Liver (tissue), 9 donors: ENCODE measurements around the gene XYLT1. TPM values are rescaled to one million over a fixed set of nuclear protein-coding genes. Genes with fewer than 3 reads are reported as not detected.

ENCODE experiments used
- DNase-seq: peaks from one replicate; pipeline ENCODE4 v3.0.0-alpha.2; 2017; ENCODE audit warnings: low spot score
- H3K27ac ChIP-seq, 2 donors: one replicate each; pipeline ENCODE4 v1.7.0; 2013; ENCODE audit warnings: inconsistent platforms in 2 of 2, low read length in 2 of 2, control low read depth in 1 of 2, low read depth in 1 of 2, mild to moderate bottlenecking in 1 of 2
- H3K27me3 ChIP-seq, 4 donors: one replicate each; pipeline versions ENCODE4 v1.6.1 to v1.7.0; 2013; ENCODE audit warnings: low read length in 3 of 4, inconsistent platforms in 1 of 4, mild to moderate bottlenecking in 1 of 4, moderate library complexity in 1 of 4; ENCODE audit not compliant: control insufficient read depth in 4 of 4, insufficient read depth in 4 of 4
- H3K36me3 ChIP-seq, 4 donors: one replicate each; pipeline versions ENCODE4 v1.6.1 to v1.7.0; 2013; ENCODE audit warnings: low read length in 3 of 4, mild to moderate bottlenecking in 3 of 4, low read depth in 1 of 4, moderate library complexity in 1 of 4; ENCODE audit not compliant: control insufficient read depth in 4 of 4, insufficient read depth in 3 of 4
- H3K4me1 ChIP-seq, 4 donors: one replicate each; pipeline versions ENCODE4 v1.6.1 to v1.7.0; 2013; ENCODE audit warnings: low read length in 3 of 4, mild to moderate bottlenecking in 3 of 4, moderate library complexity in 1 of 4; ENCODE audit not compliant: control insufficient read depth in 4 of 4, insufficient read depth in 4 of 4
- H3K4me3 ChIP-seq, 3 donors: one replicate each; pipeline versions ENCODE4 v1.6.1 to v1.7.0; 2013; ENCODE audit warnings: low read length in 3 of 3, control low read depth in 1 of 3, low read depth in 1 of 3, mild to moderate bottlenecking in 1 of 3
- H3K9ac ChIP-seq, 2 donors: one replicate each; pipeline ENCODE4 v1.7.0; 2013; ENCODE audit warnings: low read length in 2 of 2, mild to moderate bottlenecking in 2 of 2, moderate library complexity in 2 of 2, control low read depth in 1 of 2, low read depth in 1 of 2
- H3K9me3 ChIP-seq, 4 donors: one replicate each; pipeline versions ENCODE4 v1.6.1 to v1.7.0; 2013; ENCODE audit warnings: low read length in 3 of 4; ENCODE audit not compliant: control insufficient read depth in 4 of 4
- EGR1 ChIP-seq, 2 donors: IDR thresholded peaks; 2 replicates each; pipeline ENCODE4 v1.6.1; 2016 to 2018; ENCODE audit warnings: antibody characterized with exemption in 2 of 2, low read depth in 2 of 2
- FOXA1 ChIP-seq: IDR thresholded peaks from 2 replicates; pipeline ENCODE4 v1.6.1; 2016; ENCODE audit warnings: antibody characterized with exemption
- FOXA2 ChIP-seq: IDR thresholded peaks from 2 replicates; pipeline ENCODE4 v1.6.1; 2016; ENCODE audit warnings: antibody characterized with exemption
- HNF4A ChIP-seq, 2 donors: conservative IDR thresholded peaks; 2 replicates each; pipeline ENCODE4 v1.6.1; 2016; ENCODE audit warnings: antibody characterized with exemption in 2 of 2, mild to moderate bottlenecking in 2 of 2
- HNF4G ChIP-seq: IDR thresholded peaks from 2 replicates; pipeline ENCODE4 v1.6.1; 2016; ENCODE audit warnings: antibody characterized with exemption
- JUND ChIP-seq, 2 donors: IDR thresholded peaks; 2 replicates each; pipeline ENCODE4 v1.6.1; 2016; ENCODE audit warnings: antibody characterized with exemption in 2 of 2
- NR2F2 ChIP-seq: IDR thresholded peaks from 2 replicates; pipeline ENCODE4 v1.6.1; 2016; ENCODE audit warnings: antibody characterized with exemption
- RAD21 ChIP-seq, 2 donors: IDR thresholded peaks; 2 replicates each; pipeline ENCODE4 v1.6.1; 2016; ENCODE audit warnings: antibody characterized with exemption in 2 of 2, mild to moderate bottlenecking in 2 of 2
- RXRA ChIP-seq, 2 donors: IDR thresholded peaks; 2 replicates each; pipeline ENCODE4 v1.6.1; 2017 to 2018; ENCODE audit warnings: antibody characterized with exemption in 2 of 2, mild to moderate bottlenecking in 1 of 2
- SP1 ChIP-seq: IDR thresholded peaks from 2 replicates; pipeline ENCODE4 v1.6.1; 2018; ENCODE audit warnings: antibody characterized with exemption, mild to moderate bottlenecking
- TAF1 ChIP-seq: conservative IDR thresholded peaks from 2 replicates; pipeline ENCODE4 v1.6.1; 2016; ENCODE audit warnings: antibody characterized with exemption, mild to moderate bottlenecking
- YY1 ChIP-seq: IDR thresholded peaks from 2 replicates; pipeline ENCODE4 v1.6.1; 2016; ENCODE audit warnings: antibody characterized with exemption, mild to moderate bottlenecking
- WGBS: extraction: QIAGEN DNeasy Blood & Tissue Kit; methylation state at CpG from one replicate; pipeline ENCODE4 v1.1.7; 2013; 5-methylcytosine and 5-hydroxymethylcytosine counted together
- polyA plus RNA-seq, 2 donors: library from polyadenylated mRNA; stranded (reverse) in 1 of 2; unstranded in 1 of 2; fragments of 200-250 nt in 1 of 2; fragments of >200 nt in 1 of 2; fragmentation: Nextera tagmentation in 1 of 2; extraction: Ambion mirVana in 1 of 2; gene quantifications; one replicate each; pipeline versions ENCODE4 v1.2.1 to v1.2.3, GENCODE V29; 2013 to 2015
- total RNA-seq, 2 donors: library from RNA; depleted of rRNA; stranded (reverse); fragments of >200 nt; gene quantifications; one replicate each; pipeline ENCODE4 v1.2.3, GENCODE V29; 2014
- TF ChIP-seq, protein P1 (sequence below): IDR thresholded peaks from 2 replicates; pipeline ENCODE4 v1.6.1; 2016; ENCODE audit warnings: antibody characterized with exemption
- TF ChIP-seq, protein P2 (sequence below): IDR thresholded peaks from 2 replicates; pipeline ENCODE4 v1.6.1; 2016; ENCODE audit warnings: antibody characterized with exemption, mild to moderate bottlenecking
- TF ChIP-seq, protein P3 (sequence below): IDR thresholded peaks from 2 replicates; pipeline ENCODE4 v1.6.1; 2016; ENCODE audit warnings: antibody characterized with exemption
- TF ChIP-seq, protein P4 (sequence below): IDR thresholded peaks from 2 replicates; pipeline ENCODE4 v1.6.1; 2016; ENCODE audit warnings: antibody characterized with exemption
- donor health status: healthy.
- donor health status: healthy.
- donor health status: healthy.
- donor health status: healthy.
- donor health status: healthy.

XYLT1 gene
- total and polyA plus RNA-seq, 4 donors = 0.25 to 2.3 (median 0.53) TPM

DNA sequence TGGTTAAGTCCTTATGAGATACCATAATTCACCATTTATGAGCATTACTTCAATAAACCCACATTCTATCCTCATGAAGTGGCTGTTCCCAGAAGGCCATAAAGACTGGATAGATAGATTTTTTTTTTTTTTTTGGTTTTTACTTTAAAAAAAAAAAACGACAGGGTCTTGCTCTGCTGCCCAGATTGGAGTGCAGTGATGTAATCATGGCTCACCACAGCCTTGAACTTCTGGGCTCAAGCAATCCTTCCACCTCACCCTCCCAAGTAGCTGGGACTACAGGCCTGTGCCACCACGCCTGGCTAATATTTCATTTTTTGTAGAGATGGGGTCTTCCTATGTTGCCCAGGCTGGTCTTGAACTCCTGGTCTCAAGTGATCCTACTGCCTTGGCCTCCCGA is 102.3 kb downstream of the XYLT1 start:
- Histone ChIP-seq H3K9me3 (no peaks in the 10 kb centered on the region), H3K4me1 (peaks cover 0 to 2% (median 0%) of the 10 kb centered on the region in 4 donors), H3K4me3 (no peak overlapping the region), H3K9ac (no peak overlapping the region), H3K36me3 (no peaks in the 10 kb centered on the region), H3K27ac (no peak overlapping the region), H3K27me3 (no peaks in the 10 kb centered on the region)
- no peak for TF ChIP-seq FOXA2
- no peak for TF ChIP-seq NR2F2
- TF ChIP-seq TAF1 = no peak
- no peak for TF ChIP-seq YY1
- TF ChIP-seq SP1 = no peak
- no peak for TF ChIP-seq RAD21 (IDR thresholded peaks at IDR 0.05)
- TF ChIP-seq HNF4A (conservative IDR thresholded peaks at IDR 0.05) = no peak
- 69% methylated on average over 3 of the region's 3 CpGs for WGBS
- no peak for DNase-seq

DNA sequence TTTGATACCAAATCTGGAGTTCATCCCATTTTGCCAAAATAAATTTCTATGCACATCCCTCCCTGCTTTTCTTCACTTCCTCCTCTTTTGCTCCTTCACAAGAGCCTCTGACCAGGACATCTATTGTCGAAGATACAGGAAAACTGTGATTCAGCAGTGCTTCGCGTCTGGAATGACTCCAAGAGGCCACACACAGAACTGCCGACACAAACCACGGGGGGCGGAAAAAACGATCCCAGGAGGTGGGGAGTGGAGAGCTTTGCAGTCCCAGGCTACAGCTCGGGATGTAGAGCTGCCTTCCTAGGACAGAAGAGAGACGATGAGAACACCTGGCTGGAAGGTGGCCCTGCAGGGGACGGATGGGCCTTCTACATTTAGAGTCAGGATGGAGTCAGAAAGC is 102.8 kb downstream of the XYLT1 start:
- H3K27me3 ChIP-seq = no peaks in the 10 kb centered on the region
- no peaks in the 10 kb centered on the region for H3K36me3 ChIP-seq
- no peak overlapping the region for H3K4me3 ChIP-seq
- no peak overlapping the region for H3K27ac ChIP-seq
- TF ChIP-seq HNF4G (no peak), FOXA1 (no peak), SP1 (no peak), RXRA (IDR thresholded peaks at IDR 0.05) (no peak), NR2F2 (no peak), JUND (IDR thresholded peaks at IDR 0.05) (no peak), RAD21 (IDR thresholded peaks at IDR 0.05) (no peak), EGR1 (IDR thresholded peaks at IDR 0.05; ENCODE audit: low read depth in 2 of 2) (no peak), YY1 (no peak)
- TF ChIP-seq, protein P1, sequence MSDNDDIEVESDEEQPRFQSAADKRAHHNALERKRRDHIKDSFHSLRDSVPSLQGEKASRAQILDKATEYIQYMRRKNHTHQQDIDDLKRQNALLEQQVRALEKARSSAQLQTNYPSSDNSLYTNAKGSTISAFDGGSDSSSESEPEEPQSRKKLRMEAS = no peak
- TF ChIP-seq, protein P2, sequence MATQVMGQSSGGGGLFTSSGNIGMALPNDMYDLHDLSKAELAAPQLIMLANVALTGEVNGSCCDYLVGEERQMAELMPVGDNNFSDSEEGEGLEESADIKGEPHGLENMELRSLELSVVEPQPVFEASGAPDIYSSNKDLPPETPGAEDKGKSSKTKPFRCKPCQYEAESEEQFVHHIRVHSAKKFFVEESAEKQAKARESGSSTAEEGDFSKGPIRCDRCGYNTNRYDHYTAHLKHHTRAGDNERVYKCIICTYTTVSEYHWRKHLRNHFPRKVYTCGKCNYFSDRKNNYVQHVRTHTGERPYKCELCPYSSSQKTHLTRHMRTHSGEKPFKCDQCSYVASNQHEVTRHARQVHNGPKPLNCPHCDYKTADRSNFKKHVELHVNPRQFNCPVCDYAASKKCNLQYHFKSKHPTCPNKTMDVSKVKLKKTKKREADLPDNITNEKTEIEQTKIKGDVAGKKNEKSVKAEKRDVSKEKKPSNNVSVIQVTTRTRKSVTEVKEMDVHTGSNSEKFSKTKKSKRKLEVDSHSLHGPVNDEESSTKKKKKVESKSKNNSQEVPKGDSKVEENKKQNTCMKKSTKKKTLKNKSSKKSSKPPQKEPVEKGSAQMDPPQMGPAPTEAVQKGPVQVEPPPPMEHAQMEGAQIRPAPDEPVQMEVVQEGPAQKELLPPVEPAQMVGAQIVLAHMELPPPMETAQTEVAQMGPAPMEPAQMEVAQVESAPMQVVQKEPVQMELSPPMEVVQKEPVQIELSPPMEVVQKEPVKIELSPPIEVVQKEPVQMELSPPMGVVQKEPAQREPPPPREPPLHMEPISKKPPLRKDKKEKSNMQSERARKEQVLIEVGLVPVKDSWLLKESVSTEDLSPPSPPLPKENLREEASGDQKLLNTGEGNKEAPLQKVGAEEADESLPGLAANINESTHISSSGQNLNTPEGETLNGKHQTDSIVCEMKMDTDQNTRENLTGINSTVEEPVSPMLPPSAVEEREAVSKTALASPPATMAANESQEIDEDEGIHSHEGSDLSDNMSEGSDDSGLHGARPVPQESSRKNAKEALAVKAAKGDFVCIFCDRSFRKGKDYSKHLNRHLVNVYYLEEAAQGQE = no peak
- TF ChIP-seq, protein P3, sequence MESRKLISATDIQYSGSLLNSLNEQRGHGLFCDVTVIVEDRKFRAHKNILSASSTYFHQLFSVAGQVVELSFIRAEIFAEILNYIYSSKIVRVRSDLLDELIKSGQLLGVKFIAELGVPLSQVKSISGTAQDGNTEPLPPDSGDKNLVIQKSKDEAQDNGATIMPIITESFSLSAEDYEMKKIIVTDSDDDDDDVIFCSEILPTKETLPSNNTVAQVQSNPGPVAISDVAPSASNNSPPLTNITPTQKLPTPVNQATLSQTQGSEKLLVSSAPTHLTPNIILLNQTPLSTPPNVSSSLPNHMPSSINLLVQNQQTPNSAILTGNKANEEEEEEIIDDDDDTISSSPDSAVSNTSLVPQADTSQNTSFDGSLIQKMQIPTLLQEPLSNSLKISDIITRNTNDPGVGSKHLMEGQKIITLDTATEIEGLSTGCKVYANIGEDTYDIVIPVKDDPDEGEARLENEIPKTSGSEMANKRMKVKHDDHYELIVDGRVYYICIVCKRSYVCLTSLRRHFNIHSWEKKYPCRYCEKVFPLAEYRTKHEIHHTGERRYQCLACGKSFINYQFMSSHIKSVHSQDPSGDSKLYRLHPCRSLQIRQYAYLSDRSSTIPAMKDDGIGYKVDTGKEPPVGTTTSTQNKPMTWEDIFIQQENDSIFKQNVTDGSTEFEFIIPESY = no peak
- no peak for DNase-seq
- H3K9me3 ChIP-seq = no peaks in the 10 kb centered on the region
- 48% methylated on average over 10 of the region's 10 CpGs for WGBS
- peaks cover 0 to 2% (median 0%) of the 10 kb centered on the region in 4 donors for H3K4me1 ChIP-seq
- no peak overlapping the region for H3K9ac ChIP-seq

DNA sequence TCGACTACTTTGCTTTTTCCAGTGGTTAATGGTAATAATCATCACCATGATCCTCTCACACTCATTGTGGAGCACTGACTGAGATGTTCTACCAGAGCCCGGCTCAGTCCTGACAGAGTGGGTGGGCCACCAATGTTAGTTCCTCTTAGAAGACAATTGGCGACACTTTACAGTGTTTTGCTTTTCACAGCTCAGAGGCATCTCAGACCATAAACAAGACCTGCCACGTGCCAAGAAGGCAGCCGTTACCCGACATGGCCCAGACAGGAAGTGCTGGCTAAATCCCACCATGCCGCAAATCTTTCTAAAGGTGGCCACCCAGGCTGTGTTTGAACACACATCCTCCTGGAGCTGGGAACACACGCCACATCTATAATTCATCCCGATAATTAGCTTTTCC is 103.7 kb downstream of the XYLT1 start:
- 76% methylated on average over 9 of the region's 9 CpGs for WGBS
- no peak overlapping the region for H3K9ac ChIP-seq
- TF ChIP-seq HNF4A (conservative IDR thresholded peaks at IDR 0.05) = no peak
- TF ChIP-seq, protein P2 = no peak
- no peak for TF ChIP-seq NR2F2
- TF ChIP-seq, protein P4, sequence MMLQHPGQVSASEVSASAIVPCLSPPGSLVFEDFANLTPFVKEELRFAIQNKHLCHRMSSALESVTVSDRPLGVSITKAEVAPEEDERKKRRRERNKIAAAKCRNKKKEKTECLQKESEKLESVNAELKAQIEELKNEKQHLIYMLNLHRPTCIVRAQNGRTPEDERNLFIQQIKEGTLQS = no peak
- TF ChIP-seq YY1 = no peak
- H3K9me3 ChIP-seq = no peaks in the 10 kb centered on the region
- H3K27me3 ChIP-seq = no peaks in the 10 kb centered on the region
- no peak overlapping the region for H3K27ac ChIP-seq
- H3K4me1 ChIP-seq = peaks cover 0 to 2% (median 0%) of the 10 kb centered on the region in 4 donors
- no peaks in the 10 kb centered on the region for H3K36me3 ChIP-seq
- DNase-seq = no peak
- H3K4me3 ChIP-seq = no peak overlapping the region
